IPS-NIHi11 (cell line): ENCODE measurements around the gene ARHGEF6.

Source experiments
- DNase-seq: peaks from one replicate; pipeline ENCODE4 v3.0.0; 2012; ENCODE audit warnings: mixed read lengths, low spot score

The ARHGEF6 gene

DNA sequence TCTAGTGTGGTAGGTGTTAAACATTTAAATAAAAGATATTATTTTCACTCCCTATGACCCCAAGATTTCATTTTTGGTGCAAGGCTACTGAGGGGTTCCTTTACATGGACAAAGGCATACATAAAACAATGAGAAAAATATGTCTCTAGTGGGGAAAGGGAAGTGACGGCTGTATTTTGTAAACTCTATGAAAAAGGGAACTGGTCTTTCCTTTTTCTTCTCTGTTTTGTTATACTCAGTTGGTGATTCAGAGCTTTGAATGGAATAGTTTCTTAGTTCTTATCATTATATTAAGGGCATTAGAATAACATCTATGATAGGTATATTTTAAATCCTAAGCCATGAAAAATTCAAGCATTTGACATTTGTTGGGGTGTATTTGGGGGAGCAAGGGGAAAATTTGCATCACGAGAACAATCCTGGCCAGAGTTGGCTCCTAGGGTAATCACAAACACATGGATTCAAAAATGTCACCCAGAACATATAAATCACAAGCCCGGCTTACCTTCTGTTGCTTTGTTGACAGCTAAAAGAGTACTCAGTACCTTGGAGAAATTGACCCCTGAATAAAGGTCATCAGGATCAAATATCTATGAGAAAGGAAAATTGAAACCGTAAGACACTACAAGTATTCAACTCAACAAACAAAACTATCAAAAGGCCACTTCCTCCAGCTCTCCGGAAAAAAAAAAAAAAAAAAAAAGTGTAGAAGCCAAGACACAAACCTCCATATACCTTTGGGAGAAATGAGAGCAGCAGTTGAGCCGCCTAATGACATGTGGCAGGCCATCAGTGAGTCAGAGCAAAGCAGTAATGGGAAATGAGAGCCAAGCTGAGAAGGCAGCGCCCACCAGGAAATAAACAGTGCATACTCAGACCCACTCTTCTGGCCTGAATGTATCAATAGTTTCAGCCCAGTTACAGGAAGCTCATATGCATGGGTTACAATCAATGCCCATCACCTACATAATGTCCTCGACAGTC is 33.4 kb downstream of the ARHGEF6 start:
- DNase-seq = no peak

DNA sequence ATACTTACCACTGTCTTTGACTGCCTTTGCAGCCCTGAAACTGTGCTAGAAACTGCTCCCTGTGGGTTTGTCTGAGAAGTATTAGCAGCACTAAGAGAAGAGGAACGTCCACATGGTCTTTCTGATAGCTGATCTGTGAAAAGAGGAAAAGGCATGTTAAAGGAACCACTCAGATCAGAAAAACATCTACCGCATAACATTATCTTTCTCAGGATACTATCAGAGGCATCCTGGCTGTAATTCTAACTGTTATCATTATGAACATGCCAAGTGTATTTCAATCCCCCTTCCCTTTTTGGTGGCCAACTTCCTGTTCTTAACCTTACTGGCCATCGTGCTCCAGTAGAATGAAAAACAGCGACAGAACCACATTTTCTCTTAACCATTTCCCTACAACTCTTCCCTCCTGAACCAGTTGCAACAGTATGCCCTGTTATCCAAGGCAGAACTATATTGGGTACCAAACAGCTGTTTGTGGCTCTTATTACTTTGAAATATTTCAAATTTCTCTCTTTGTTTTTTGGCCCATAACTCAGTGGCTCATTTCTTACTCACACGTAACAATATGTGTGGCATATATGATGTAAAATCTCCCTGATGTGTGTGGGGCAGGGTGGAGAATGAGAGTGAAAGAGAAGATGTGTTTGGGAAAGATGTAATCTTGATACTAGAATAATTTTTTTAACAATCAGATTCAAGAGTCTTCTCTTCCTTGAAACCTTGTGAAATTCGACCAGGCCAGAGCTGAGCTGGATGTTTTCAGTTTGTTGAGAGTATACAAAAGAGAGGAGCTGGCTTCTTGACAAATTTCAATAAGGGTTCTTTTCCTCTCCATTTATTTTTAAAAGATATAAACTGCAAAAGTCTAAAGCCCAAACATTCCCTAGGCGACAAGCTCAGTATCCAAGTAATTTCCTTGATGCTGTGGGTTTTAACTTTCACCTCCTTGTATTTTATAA is 35.2 kb downstream of the ARHGEF6 start:
- DNase-seq = no peak

DNA sequence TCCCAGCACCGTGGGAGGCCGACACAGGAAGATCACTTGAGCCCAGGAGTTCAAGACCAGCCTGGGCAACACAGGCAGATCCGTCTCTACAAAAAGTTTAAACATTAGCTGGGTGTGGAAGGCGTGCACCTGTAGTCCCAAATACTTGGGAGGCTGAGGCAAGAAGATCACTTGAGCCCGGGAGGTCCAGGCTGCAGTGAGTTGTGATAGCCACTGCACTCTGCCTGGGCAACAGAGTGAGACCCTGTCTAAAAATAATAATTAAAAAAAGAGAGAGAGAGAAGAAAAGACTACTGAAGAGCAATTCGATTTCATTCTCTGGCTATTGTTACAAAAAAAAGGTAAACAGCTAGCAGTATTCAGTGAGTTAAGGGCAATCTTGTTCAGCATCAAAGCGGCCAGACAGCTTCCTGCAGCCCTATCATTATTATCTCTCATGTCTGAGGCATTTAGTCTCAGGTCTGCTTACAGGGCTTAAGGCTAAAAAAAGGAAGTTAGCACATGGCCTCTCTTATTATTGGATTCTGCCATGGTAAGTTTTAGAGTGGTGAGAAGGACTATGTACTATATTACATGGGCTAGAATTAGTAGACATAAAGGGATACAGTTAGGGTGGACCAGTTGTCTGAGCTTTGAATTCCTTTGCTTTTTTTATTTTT is 37.9 kb downstream of the ARHGEF6 start:
- DNase-seq = no peak

DNA sequence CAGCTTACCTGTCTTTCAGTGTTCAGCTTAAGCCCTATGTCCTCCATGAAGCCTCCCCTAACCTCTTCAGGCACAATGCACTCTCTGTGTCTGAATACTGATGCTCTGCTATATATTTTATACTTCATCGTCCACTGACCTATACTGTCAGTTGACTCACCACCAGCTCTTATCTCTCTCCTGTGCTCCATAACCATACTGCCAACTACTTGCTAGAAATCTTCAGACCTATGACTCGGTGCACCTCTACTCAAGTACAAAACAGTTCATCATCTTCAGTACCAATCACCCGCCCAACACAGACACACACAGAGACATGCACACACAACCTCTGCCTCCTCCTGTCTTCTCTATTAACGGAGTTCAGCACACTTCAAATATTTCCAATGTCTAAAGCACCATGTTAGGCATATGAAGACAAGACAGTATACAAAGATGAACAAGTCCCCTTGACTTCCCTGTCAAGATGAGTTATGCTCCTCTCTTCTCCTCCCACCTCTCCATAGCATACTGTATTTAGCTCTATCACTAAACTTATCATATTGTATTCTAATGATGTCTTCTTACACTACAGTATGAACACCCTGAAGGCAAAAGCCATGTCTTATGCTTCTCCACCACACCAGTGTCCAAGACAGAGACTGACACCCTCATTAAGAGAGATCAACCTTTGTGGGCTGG is 42.5 kb downstream of the ARHGEF6 start:
- DNase-seq = no peak

DNA sequence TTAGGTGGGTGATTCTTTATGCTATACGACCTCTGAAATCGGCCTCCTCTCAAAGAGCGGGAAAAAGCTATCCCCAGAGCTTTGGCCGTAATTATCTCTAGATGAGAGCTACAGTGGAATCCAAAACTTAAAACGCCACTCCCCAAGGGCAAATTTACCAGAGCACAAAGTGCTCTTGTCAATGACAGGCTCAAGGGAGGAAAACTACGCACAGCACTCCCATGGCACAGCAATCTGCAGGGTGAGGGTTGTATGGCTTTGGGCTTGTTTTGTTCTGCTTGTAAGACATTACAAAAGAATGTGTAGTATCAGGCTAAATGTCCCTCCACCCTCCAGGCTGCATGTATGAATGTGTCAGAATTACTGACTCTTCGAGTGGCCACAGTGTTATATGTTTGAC is 44.0 kb downstream of the ARHGEF6 start:
- no peak for DNase-seq

DNA sequence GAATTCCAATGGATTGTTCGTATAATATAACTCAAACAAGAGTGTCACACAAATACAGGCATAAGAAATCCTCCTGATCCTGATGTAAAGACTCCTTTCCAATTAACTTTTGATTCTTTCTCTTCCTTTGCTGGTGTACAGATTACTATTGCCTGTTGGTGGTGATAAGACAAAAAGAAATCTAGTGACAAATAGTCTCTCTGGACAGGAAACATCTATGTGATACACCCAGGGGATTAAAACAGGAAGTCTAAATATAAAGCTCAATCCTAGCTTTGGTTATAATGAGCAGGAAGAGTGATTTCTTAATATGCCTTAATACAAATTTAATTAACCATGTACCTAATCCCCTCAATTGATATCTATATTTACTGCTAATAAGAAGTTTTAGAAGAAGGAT is 45.1 kb downstream of the ARHGEF6 start:
- no peak for DNase-seq

DNA sequence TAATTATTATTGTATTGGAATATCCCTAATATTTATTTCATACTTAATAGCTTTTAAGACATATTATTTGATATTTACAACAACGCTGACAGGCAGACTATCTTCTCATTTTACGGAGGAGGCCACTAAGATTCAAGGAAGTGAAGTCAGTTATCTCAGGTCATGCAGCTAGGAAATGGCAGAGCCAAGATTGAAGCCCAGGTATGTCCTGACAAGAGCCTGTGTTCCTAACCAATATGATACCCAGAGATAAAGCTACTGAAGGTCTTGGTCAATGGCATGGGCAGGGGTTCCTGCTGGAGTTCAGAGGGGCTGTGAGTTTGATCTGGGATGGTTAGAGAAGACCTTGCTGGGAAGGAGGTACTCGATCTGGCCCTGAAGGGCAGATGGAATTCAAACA is 47.1 kb downstream of the ARHGEF6 start:
- DNase-seq = no peak

DNA sequence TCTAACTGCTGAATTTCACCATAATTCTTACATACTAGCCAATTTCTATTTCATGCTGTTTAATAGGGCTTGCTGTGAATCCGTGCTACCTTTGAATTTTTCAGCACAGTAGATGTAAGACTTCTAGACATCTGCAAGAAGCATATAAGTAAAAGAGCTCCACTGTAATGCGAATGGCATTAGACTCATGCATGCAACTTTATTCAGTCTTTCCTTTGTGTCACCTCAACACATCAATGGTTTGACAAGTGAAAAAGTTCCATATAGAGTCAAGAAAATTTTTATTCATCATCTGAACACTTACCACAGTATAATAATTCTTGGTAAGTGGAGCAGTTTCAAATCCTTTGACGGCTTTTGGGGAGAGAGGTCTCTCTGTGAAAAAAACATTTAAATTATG is 48.9 kb downstream of the ARHGEF6 start:
- no peak for DNase-seq

DNA sequence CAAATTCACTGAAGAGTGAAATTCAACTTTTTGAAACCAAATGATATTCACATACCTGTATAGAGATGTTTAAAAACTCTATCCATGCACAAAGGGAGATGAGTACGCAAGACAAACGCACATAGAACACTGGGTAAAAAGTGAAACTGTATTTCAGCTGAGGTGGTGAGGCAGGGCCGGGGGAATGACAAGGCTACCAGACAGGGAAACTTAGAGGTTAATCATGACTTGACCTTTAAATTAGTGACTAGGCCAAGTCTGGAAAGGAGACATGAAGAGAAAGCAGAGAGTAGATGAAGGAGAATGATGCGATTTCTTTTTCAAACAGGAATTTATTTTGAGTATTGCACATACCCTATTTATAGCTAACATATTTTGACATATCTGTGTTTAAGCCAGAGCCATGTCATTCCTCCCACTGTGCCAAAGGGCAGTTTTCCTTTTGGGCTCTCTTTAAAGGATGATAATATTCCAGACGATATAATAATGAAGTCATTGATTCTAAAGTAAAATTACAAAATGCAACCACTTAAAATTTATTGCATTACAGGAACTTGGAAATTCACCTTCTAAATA is 49.4 kb downstream of the ARHGEF6 start:
- no peak for DNase-seq

DNA sequence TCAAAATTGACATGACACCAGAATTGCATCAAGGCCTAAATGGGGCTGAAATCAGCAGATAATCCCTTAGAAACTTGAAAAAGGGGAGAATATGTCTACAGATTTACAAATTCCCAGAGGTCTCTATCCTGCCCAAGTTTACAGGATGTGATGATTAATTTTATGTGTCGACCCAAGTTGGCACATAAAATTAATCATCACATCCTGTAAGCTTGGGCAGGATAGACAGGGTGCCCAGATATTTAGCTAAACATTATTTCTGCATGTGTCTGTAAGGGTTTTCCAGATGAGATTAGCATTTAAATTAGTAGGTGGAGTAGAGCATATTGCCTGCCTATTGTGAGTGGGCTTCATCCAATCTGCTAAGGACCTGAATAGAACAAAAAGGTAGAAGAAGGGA is 52.3 kb downstream of the ARHGEF6 start:
- no peak for DNase-seq

DNA sequence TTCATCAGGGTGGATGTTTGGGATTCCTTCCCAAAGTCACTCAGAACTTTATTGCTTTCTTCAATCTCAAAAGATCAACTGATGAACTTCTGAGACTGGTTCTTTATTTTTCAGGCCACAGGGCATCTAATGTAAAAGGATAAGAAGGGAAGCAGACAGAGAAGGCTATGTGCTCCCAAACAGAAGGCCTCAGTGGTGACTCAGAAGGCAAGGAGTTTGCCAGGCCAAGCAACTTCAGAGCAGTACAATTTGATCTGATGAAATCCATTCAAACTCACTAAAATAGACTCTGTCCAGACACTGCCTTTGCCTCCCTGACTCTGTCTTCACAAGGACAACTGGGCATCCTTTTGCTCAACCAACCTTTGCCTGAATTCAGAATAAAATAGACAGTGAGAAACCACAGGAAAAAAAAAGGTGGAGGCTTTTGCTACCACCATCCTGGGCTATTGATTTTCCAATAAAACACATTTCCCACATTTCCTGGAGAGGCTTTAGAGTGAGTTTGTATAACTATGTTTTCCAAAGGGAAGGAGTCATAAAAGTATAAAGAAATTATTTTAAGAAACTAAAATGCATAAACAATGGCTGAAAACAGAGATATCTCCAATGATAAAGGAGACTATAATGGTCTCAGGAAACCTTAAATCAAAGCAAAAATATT is 55.2 kb downstream of the ARHGEF6 start:
- no peak for DNase-seq

DNA sequence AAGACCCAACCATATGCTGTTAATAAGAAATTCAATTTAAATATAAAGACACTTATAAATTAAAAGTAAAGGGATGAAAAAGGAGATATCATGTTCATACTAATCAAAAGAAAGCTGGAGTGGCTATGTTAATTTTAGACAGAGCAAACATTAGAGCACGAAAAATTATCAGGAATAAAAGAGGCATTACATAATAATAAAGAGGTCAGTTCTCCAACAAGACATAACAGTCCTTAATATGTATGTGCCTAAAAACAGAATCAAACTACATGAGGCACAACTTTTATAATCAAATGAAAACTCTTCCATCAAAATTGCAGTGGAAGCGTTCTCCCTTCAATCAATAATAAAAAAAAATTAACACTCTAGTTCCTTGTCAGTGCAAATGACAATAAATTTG is 62.6 kb downstream of the ARHGEF6 start:
- DNase-seq = no peak

DNA sequence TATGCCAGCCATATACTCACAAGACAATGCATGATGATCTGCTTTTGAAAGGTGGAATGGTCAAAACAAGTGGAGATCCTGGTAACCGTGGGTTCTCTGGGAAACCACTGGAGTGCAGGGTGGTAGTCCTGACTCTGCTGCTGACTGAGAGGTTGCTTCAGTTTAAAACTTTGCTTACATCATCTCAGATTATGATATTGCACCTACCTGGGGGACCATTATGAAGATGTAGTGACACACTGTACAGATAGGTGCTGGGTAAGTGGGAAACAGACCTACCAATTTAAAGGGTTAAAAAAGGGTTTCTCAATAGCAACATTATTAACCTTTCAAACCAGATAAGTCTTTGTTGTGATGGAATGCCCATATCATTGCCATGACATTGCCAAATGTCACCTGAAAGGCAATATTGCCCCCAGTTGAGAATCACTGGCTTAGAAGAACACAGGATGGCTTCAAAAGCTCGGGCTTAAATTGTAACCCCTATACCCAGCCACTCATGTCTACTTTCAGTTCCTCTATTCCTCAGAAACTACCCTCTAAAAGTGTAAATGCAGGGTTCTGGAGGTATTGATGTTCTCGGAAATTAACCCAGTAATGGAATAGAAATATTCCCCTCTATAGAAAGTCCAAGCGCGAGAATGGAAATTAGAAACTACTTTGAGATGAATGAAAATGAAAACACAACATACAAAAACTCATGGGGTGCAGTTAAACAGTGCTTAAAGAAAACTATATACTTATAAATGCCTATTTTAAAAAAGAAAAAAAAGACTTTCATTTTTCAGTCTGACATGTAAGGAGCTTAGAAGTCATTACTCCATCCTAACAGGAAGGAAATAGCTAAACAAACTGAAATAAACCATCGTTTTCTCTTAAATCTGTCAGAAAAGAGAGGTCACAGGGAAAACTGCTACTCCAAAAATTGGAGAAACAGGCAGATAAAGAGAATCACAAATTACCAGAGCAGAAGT is 65.8 kb downstream of the ARHGEF6 start:
- DNase-seq = no peak

DNA sequence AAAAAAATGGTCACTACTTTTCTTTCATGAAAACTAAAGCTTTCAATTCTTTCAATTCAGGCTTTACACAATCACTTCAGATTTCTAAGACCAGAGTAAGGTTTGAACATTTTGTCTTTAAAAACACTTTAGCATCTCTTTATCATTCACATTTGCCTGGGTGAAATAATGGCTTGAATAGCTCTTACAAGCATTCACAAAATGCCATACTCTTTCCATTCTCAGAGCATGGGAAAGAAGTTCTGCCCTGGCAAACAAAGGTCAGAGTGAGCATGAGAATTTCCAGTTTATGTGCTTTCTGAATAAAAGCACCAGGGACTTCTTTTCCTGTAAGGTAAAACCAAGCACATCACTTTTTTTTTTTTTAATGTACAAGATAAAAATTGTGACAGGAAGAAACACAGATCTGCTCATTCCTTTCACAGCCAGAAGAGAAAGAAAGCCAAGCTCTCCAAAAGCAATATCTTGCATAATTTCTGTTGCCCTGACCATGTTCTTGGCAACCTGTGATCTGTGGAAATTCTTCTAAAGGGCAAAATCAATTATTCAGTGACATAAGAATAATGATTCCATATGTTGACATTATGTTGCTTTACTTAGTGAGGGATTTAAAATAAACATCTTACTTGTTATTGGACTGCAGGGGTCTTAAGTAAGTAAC is 68.0 kb downstream of the ARHGEF6 start:
- no peak for DNase-seq

DNA sequence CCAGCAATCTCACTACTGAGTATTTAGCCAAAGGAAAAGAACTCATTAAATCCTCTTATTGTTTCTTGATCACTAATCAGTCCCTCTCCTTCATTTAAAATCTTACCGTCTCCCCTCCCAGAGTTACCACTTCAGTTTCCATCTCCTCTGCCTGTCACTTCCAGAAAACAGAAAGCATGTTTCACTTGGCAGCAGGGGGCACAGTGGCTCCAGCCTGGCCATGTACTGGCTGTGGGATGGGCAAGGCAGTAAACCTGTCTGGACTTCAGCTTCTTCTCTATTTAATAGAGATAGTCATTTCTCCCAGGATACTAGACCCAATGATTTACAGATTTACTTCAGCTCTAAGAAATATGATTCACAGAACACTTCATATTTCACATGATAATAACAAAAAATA is 69.6 kb downstream of the ARHGEF6 start:
- DNase-seq = peak; percentile 7

DNA sequence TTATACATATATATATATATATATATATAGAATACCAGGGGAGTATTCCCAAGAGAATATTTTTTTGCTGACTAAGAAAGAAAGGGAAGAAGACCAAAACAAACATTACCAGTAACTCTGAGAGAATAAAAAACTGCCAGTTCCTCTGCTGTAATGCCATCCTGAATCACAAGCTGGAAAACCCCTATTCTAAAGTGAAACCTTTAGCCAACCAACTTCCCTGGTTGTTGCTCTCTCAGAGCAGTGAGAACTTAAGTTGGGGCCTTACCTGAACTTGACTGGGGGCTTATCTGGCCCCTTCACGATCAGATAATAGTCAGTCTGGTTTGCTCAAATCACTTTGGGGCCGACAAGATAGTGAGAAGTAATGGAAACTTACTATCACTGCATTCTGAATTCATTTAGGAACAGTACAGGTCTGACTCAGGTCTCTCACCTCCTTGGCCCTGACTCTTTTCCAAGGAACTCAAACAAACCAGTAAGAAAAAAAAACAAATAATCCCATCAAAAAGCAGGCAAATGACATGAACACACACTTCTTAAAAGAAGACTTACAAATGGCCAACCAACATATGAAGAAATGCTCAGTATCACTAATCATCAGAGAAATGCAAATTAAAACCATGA is 70.3 kb downstream of the ARHGEF6 start:
- DNase-seq = no peak

DNA sequence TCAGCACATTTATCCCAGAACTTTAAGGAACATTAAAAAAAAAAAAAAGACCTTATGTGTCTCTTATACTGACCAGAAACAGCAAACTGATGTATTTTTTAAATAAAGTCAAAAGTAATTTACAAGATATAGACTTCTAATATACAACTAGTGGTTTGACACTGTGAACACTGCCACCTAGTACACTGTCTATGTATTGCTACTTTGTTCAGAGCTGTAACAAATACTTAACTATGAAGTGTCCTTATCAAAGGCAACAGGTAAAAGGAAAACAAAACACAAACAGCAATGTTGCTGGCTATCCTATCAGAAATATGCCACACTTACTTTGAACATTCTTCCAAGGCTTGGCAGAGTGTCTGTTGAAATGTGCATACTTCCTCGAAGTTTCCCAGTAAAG is 72.4 kb downstream of the ARHGEF6 start:
- DNase-seq = no peak

DNA sequence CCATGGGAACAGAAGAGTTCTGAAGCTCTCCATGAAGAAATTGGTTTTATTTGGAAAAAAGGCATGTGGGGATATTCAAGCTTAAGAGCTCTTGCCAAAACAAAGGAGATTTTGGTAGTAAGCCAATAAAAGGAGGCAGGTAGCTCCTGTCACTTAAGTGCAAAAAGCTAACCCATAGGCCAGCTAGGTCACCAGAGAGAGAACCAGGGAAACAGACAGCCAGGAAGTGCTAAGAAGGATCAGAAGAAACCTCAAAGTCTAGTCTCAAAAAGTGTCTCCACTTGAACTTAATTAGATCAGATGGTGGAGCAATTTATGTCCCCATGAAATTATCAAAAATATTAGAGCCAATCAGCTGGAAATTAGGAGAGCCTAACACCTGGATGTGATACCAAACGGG is 83.6 kb downstream of the ARHGEF6 start:
- no peak for DNase-seq
